Transverse colon (tissue), 4 donors: ENCODE results near the gene CNTF. TPM values are rescaled to one million over a fixed set of nuclear protein-coding genes. Genes with fewer than 3 reads are reported as not detected.
A peak's percentile ranks its signal among the peaks of the same experiment; 100 is the strongest.

ENCODE experiments used
- DNase-seq: peaks from one replicate; pipeline ENCODE4 v3.0.0-alpha.2; 2019
- H3K27ac ChIP-seq, 4 donors: fragments of 200-600 bp; sonication (generic); 2 replicates each; pipeline ENCODE4 v1.5.1; 2016 to 2018; ENCODE audit warnings: inconsistent platforms in 4 of 4
- H3K27me3 ChIP-seq: fragments of 200-600 bp; sonication (generic); 2 replicates; pipeline ENCODE4 v1.5.1; 2017; ENCODE audit warnings: inconsistent platforms
- H3K36me3 ChIP-seq, 4 donors: fragments of 200-600 bp; sonication (generic); 2 replicates each; pipeline ENCODE4 v1.5.1; 2017 to 2019; ENCODE audit warnings: inconsistent platforms in 4 of 4
- H3K4me1 ChIP-seq, 4 donors: fragments of 200-600 bp; sonication (generic); 2 replicates each; pipeline ENCODE4 v1.5.1; 2017 to 2020; ENCODE audit warnings: inconsistent platforms in 4 of 4
- H3K4me3 ChIP-seq, 4 donors: fragments of 200-600 bp; sonication (generic); 1 replicate in 1 of 4; 2 replicates in 3 of 4; pipeline versions ENCODE4 v1.5.1 to v1.6.1; 2017 to 2019; ENCODE audit warnings: inconsistent platforms in 4 of 4
- H3K9me3 ChIP-seq, 2 donors: fragments of 200-600 bp; sonication (generic); 2 replicates each; pipeline ENCODE4 v1.5.1; 2017 to 2019; ENCODE audit warnings: inconsistent platforms in 2 of 2
- CTCF ChIP-seq, 5 experiments: fragments of 200-600 bp in 3 of 5; fragments of 450-650 bp in 2 of 5; sonication (generic) in 3 of 5; IDR thresholded peaks; 1 replicate in 2 of 5; 2 replicates in 3 of 5; pipeline ENCODE4 v1.5.1; 2016 to 2017; ENCODE audit warnings: antibody characterized with exemption in 5 of 5, inconsistent platforms in 3 of 5, mild to moderate bottlenecking in 2 of 5, moderate library complexity in 1 of 5
- EP300 ChIP-seq: sonication (generic); formaldehyde crosslinking; IDR thresholded peaks from one replicate; pipeline ENCODE4 v1.6.1; 2017; ENCODE audit warnings: antibody characterized with exemption, low read depth
- POLR2A ChIP-seq: fragments of 450-650 bp; IDR thresholded peaks from one replicate; pipeline ENCODE4 v1.6.1; 2016; ENCODE audit warnings: antibody characterized with exemption, mild to moderate bottlenecking, moderate library complexity
- POLR2AphosphoS5 ChIP-seq, 3 donors: sonication (generic); formaldehyde crosslinking; IDR thresholded peaks; one replicate each; pipeline ENCODE4 v1.6.1; 2016; ENCODE audit warnings: antibody characterized with exemption in 3 of 3
- WGBS, 2 donors: methylation state at CpG; one replicate each; pipeline ENCODE4 v1.1.5; 2018; ENCODE audit warnings: low coverage in 1 of 2; 5-methylcytosine and 5-hydroxymethylcytosine counted together
- in situ Hi-C, 4 donors: fragments of 200-750 bp; cut with MboI; loops; one replicate each; pipeline versions ENCODE4 v1.15.0 to v1.15.1; 2017; ENCODE audit warnings: low sequenced_read_pairs in 3 of 4, low pct_ligation_motif_present in 1 of 4, low pct_unique_long_range_greater_than_20kb in 1 of 4
- intact Hi-C: fragments of 100-400 bp; cut with DNase I; formaldehyde crosslinking; loops from one replicate; pipeline ENCODE4 v1.15.1; 2023; ENCODE audit warnings: low total_unique reads
- total RNA-seq, 4 donors: library from RNA; depleted of rRNA; stranded (reverse); fragments of >200 nt; gene quantifications; one replicate each; pipeline ENCODE4 v1.1.0, GENCODE V29; 2016

The CNTF gene
- total RNA-seq, 4 donors from 2014 or later: 1.1 to 2.1 (median 1.5) TPM; not detected in 1

GRCh38 chr11:58596621-58597020, 25.8 kb upstream of the CNTF start:
- intact Hi-C loops (no loop called here), in situ Hi-C loops (no loop called here)
- Histone ChIP-seq H3K4me3 (no peak overlapping the region), H3K4me1 (peaks cover 19 to 91% (median 68%) of the 10 kb centered on the region in 4 donors), H3K27me3 (no peaks in the 10 kb centered on the region), H3K36me3 (no peaks in the 10 kb centered on the region), H3K27ac (peak overlapping the region; percentile 46 to 71 (median 68)), H3K9me3 (no peaks in the 10 kb centered on the region)
- no peak for DNase-seq
- WGBS, 2 donors: 53 to 72% methylated on average over 3 of the region's 3 CpGs
- TF ChIP-seq POLR2AphosphoS5 (IDR thresholded peaks at IDR 0.05) (no peak), EP300 (no peak), CTCF (IDR thresholded peaks at IDR 0.05) (no peak), POLR2A (no peak)

- Histone ChIP-seq H3K27ac (peak overlapping the region; percentile 31 to 71 (median 68)), H3K9me3 (no peaks in the 10 kb centered on the region), H3K27me3 (no peaks in the 10 kb centered on the region), H3K4me3 (no peak overlapping the region), H3K4me1 (peaks cover 19 to 81% (median 62%) of the 10 kb centered on the region in 4 donors), H3K36me3 (no peaks in the 10 kb centered on the region)
- DNase-seq: no peak
- in situ Hi-C loops: no loop called here
- 43 to 56% methylated on average over 3 of the region's 3 CpGs for WGBS, 2 donors
- TF ChIP-seq POLR2AphosphoS5 (IDR thresholded peaks at IDR 0.05) (no peak), POLR2A (no peak), CTCF (IDR thresholded peaks at IDR 0.05) (no peak), EP300 (no peak)
- intact Hi-C loops: no loop called here
Observed at GRCh38 chr11:58597486-58598144, 24.9 kb upstream of the CNTF start.

- H3K36me3 ChIP-seq: peaks cover 0 to 3% (median 0%) of the 10 kb centered on the region in 4 donors
- WGBS, 2 donors: 81 to 86% methylated on average over 2 of the region's 2 CpGs
- H3K4me1 ChIP-seq: peaks cover 12 to 63% (median 45%) of the 10 kb centered on the region in 4 donors
- in situ Hi-C loops (no loop called here), intact Hi-C loops (no loop called here)
- H3K27ac ChIP-seq: no peak overlapping the region
- no peak for TF ChIP-seq CTCF (IDR thresholded peaks at IDR 0.05)
- TF ChIP-seq POLR2A: no peak
- no peak for TF ChIP-seq POLR2AphosphoS5 (IDR thresholded peaks at IDR 0.05)
- TF ChIP-seq EP300: no peak
- H3K4me3 ChIP-seq: no peak overlapping the region
- no peak for DNase-seq
- no peaks in the 10 kb centered on the region for H3K27me3 ChIP-seq
- H3K9me3 ChIP-seq: no peaks in the 10 kb centered on the region
Observed at GRCh38 chr11:58600510-58600909, 22.0 kb upstream of the CNTF start.

DNA sequence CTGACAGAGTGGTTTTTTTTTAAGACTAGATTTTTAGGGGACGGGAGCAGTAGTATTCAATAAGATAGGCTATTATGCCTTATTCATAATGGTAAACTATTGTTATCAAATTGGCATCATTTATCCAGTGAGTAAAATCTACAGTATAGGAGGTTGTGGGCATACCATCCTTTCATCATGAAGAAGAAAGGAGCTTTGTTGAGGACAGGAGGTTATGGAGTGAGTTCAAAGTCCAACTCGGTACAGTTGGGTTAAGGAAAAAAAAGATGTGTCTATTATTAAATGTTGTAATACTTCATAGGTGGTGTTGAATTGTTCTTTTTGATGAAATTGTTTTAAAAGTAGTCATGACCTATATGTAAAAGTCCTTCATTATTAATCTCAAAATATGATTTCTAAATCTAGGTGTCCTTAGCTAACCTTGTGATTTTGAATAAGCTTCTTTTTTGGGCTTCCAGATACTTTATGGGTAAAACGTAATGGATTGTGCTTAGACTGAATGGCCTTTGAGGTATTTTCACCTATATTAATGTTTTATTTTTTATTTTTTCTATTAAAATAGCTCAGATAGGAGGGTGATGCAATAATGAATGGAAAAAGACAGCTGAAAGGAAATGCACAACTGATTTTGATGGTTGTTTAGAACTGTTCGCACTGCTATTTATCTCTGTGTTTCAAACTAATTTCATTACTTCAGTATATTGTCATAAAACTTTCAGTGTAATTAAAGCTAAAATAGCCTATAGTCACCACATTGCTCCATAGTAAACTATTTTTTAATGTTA, 15.3 kb upstream of the CNTF start:
- no peak overlapping the region for H3K27ac ChIP-seq
- no peak for DNase-seq
- H3K36me3 ChIP-seq: peaks cover 0 to 20% (median 9%) of the 10 kb centered on the region in 4 donors
- 77 to 81% methylated on average over 4 of the region's 4 CpGs for WGBS, 2 donors
- intact Hi-C loops: no loop called here
- no peak for TF ChIP-seq EP300
- no peak for TF ChIP-seq CTCF (IDR thresholded peaks at IDR 0.05)
- no peak for TF ChIP-seq POLR2A
- TF ChIP-seq POLR2AphosphoS5 (IDR thresholded peaks at IDR 0.05): no peak
- H3K4me1 ChIP-seq: peaks cover 3 to 34% (median 21%) of the 10 kb centered on the region in 4 donors
- H3K27me3 ChIP-seq: no peaks in the 10 kb centered on the region
- H3K4me3 ChIP-seq: no peak overlapping the region
- in situ Hi-C loops: no loop called here
- no peaks in the 10 kb centered on the region for H3K9me3 ChIP-seq
